LNCaP clone FGC (cell line): Measurements from ENCODE around the gene CES2.

Experiments
- DNase-seq: peaks from one replicate; pipeline ENCODE4 v3.0.0-alpha.2; 2011; ENCODE audit warnings: low read depth
- H3K4me3 ChIP-seq: 2 replicates; pipeline ENCODE4 v1.5.1; 2011; ENCODE audit warnings: mild to moderate bottlenecking, low read depth, low read length, control low read depth
- CTCF ChIP-seq: IDR thresholded peaks from 2 replicates; pipeline ENCODE4 v1.5.1; 2012; ENCODE audit warnings: mild to moderate bottlenecking; ENCODE audit not compliant: control insufficient read depth, insufficient read depth; ENCODE audit errors: extremely low read depth

The CES2 gene

GRCh38 chr16:66902648-66903543 is 32.4 kb upstream of the CES2 start:
- H3K4me3 ChIP-seq = no peak overlapping the region
- no peak for TF ChIP-seq CTCF
- no peak for DNase-seq

GRCh38 chr16:66903544-66904427 is 31.5 kb upstream of the CES2 start:
- H3K4me3 ChIP-seq = no peak overlapping the region
- DNase-seq = no peak
- no peak for TF ChIP-seq CTCF

DNA sequence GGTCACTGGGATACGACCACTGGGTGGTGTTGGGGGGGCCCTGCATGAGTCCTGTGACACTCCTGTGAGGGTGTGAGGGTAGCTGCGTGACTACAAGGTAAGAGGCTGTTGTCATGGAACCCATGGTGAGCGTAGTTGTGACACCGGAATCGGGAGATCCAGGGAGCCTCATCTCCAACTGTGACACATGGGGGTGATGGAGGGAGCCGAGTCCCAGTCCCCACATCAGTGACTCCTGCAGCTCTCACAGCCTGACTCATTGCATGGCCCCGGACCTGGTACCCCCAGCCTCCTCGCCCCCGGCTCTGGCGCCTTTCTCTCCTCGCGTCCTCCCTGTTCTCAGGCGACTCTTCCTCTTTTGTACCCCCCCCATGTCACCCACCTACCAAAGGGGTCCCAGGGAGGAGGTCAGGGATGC is 30.9 kb upstream of the CES2 start:
- DNase-seq = no peak
- no peak overlapping the region for H3K4me3 ChIP-seq
- no peak for TF ChIP-seq CTCF

GRCh38 chr16:66904846-66905632 is 30.3 kb upstream of the CES2 start:
- TF ChIP-seq CTCF = no peak
- no peak for DNase-seq
- H3K4me3 ChIP-seq = no peak overlapping the region

DNA sequence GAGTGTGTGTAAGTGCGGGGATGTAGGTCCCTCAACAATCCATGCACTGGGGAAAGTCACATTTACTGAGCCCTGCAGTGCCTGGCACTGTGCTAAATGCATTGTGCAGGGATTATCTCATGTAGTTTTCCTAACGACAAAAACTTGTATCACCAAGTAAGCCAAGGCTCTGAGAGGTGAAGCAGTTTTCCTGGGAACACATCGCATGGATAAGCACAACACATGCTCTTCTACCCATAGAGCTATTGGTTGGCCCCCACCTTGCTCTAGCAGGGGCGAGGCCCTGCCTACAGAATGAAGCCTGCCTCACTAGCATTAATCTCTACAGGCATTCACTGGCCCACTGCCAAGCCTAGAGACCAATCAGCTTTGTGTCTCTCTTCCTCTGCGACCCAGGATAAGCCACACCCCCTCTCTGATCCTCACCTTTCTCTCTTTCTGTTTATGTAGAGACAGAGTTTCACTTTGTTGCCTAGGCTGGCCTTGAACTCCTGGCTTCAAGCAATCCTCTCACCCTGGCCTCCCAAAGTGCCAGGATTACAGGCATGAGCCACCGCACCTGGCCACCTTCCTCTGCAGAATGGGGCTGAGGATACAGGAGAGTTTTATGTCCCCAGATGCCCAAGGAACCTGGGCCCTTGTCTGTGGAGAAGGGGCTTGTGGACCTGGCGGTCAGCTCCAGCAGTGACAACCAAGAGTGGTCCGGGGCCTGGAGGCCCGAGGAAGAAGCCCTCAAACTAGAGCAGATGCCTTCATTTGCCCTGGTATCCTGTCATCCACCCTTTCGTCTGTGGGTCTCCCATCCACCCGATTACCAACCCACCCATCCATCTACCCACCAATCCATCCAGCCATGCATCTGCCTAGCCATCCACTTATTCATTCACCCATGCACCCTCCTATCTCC is 29.4 kb upstream of the CES2 start:
- peak; percentile 11 for DNase-seq
- H3K4me3 ChIP-seq = no peak overlapping the region
- no peak for TF ChIP-seq CTCF
